Liver (tissue), 3 donors: ENCODE results near the gene STAMBPL1.

ENCODE experiments used
- EGR1 ChIP-seq, 2 donors: IDR thresholded peaks; 2 replicates each; pipeline ENCODE4 v1.6.1; 2016 to 2018; ENCODE audit warnings: antibody characterized with exemption in 2 of 2, low read depth in 2 of 2
- FOXA2 ChIP-seq: IDR thresholded peaks from 2 replicates; pipeline ENCODE4 v1.6.1; 2016; ENCODE audit warnings: antibody characterized with exemption
- RAD21 ChIP-seq, 2 donors: IDR thresholded peaks; 2 replicates each; pipeline ENCODE4 v1.6.1; 2016; ENCODE audit warnings: antibody characterized with exemption in 2 of 2, mild to moderate bottlenecking in 2 of 2
- TF ChIP-seq, protein P1 (sequence below): fragments of 150-350 bp; IDR thresholded peaks from 2 replicates; pipeline ENCODE4 v1.5.1; 2017; ENCODE audit warnings: improper control_type of control experiment, low read depth, low read length; ENCODE audit not compliant: missing input control
- TF ChIP-seq, protein P2 (sequence below): IDR thresholded peaks from 2 replicates; pipeline ENCODE4 v1.6.1; 2016; ENCODE audit warnings: antibody characterized with exemption
- TF ChIP-seq, protein P3 (sequence below): IDR thresholded peaks from 2 replicates; pipeline ENCODE4 v1.6.1; 2016; ENCODE audit warnings: antibody characterized with exemption
- donor health status: healthy.
- donor health status: healthy.

DNA sequence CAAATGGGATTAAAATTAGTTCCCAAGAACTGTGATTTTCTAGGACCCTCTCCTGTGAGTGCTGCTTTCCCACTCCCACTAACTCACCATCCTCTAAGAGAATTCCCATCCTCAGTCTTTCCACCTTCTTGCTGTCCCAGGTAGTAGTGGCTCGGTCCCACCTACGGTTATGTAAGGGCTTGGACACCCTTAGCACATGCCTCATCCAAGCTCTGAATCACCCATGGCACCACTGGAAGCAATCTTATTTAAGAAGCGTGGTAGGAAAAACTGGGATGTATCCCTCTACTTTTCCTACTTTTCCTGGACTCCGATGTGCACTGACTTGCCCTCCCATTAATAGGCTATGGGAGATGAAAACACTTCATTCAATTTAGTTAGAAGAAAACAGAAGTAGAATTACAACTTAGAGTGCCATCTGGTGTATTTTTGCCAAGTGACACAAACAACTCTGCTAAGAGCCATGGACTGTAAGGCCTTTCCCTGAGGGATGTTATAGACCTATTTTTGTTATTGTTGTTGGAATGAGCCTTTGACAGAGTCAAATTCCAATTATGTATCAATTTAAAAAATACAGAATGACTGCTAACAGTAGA lies 14.7 kb upstream of the STAMBPL1 start:
- TF ChIP-seq, protein P1, sequence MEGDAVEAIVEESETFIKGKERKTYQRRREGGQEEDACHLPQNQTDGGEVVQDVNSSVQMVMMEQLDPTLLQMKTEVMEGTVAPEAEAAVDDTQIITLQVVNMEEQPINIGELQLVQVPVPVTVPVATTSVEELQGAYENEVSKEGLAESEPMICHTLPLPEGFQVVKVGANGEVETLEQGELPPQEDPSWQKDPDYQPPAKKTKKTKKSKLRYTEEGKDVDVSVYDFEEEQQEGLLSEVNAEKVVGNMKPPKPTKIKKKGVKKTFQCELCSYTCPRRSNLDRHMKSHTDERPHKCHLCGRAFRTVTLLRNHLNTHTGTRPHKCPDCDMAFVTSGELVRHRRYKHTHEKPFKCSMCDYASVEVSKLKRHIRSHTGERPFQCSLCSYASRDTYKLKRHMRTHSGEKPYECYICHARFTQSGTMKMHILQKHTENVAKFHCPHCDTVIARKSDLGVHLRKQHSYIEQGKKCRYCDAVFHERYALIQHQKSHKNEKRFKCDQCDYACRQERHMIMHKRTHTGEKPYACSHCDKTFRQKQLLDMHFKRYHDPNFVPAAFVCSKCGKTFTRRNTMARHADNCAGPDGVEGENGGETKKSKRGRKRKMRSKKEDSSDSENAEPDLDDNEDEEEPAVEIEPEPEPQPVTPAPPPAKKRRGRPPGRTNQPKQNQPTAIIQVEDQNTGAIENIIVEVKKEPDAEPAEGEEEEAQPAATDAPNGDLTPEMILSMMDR, result peak; percentile 65
- TF ChIP-seq EGR1 (IDR thresholded peaks at IDR 0.05; ENCODE audit: low read depth in 2 of 2) (no peak), FOXA2 (no peak), RAD21 (IDR thresholded peaks at IDR 0.05) (peak; percentile 90 to 91)
- TF ChIP-seq, protein P2, sequence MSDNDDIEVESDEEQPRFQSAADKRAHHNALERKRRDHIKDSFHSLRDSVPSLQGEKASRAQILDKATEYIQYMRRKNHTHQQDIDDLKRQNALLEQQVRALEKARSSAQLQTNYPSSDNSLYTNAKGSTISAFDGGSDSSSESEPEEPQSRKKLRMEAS, result no peak
- TF ChIP-seq, protein P3, sequence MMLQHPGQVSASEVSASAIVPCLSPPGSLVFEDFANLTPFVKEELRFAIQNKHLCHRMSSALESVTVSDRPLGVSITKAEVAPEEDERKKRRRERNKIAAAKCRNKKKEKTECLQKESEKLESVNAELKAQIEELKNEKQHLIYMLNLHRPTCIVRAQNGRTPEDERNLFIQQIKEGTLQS, result no peak
